ENCODE measurements around the gene RCAN1. TPM values are rescaled to one million over a fixed set of nuclear protein-coding genes. Genes with fewer than 3 reads are reported as not detected.

Gene RCAN1
- total and polyA plus RNA-seq, 2 of the 13 experiments (the other 11 are each of a cell fraction or from before 2014, with no cell fraction given), result 9.4 to 34.1 TPM

DNA sequence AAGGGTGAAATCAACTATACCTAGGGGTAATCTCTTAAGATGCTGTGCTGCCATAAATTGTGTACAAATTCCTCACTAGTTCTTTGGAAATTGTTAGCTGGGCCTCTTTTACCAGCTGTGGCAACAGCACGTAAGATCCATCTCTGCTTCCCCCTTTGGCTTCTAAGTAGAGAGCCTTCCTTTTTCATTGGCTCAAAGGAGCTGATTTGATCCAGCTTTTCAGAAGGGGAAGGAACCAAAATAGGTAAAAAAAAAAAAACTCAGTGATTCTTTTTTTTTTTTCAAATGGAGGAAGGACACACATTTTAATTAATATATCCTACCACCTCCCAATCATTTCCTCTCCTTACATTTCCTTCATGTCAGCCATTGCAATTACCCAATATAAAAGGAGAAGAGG, 4.0 kb upstream of the RCAN1 start (continued):
- no peak for TF ChIP-seq ZNF543 (CRISPR knock-in tag; IDR thresholded peaks at IDR 0.05)
- no peak for TF ChIP-seq ZUFSP (CRISPR knock-in tag; IDR thresholded peaks at IDR 0.05; ENCODE audit: borderline replicate concordance)
- no peak for TF ChIP-seq HIVEP1 (CRISPR knock-in tag; IDR thresholded peaks at IDR 0.05)
- no peak for TF ChIP-seq SALL1 (CRISPR knock-in tag; IDR thresholded peaks at IDR 0.05)
- TF ChIP-seq DNMT1 (CRISPR knock-in tag; IDR thresholded peaks at IDR 0.05), result no peak
- no peak for TF ChIP-seq ZNF713 (CRISPR knock-in tag; IDR thresholded peaks at IDR 0.05)
- no peak for TF ChIP-seq SMAD1 (CRISPR knock-in tag; IDR thresholded peaks at IDR 0.05; ENCODE audit: borderline replicate concordance, low read depth)

DNA sequence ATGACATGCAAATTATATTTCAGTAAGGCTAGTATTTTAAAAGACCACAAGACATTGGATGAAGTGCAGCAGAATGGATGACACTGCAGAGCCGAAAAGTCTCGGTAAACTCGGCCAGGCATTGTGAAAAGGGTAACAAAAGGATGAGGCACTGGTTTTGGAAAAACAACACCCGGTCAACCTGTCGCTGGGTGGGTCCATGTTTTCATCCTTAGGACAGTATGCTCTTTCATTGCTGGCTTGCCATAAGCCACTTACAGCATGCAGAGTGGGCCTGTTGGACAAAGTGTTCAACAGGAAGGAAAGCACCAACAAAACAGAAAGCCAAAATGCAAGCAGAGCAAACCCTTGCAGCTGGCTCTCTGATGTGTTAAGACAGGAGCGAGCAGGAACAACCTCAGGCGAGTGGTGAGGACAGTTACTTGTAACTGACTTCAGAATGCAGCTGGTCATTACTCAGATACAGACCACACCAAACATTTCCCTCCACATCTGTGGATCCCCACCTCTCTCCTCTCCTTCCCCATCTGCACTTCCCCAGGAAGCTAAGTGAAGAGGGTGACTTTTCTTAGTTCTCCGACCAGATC, 2.9 kb upstream of the RCAN1 start:
- no TSS peak for BruUV-seq (replicated peaks)
- FAIRE-seq (no peak), DNase-seq (ENCODE audit: low spot score) (no peak), ATAC-seq (no peak)
- TF ChIP-seq TAF1 (CRISPR knock-in tag; IDR thresholded peaks at IDR 0.05) (no peak), ZNF136 (CRISPR knock-in tag; IDR thresholded peaks at IDR 0.05; ENCODE audit: low read depth) (no peak), AKAP8 (CRISPR knock-in tag; IDR thresholded peaks at IDR 0.05) (no peak)
- Histone ChIP-seq H3K36me3 (replicated peaks in 1 of 2; ENCODE audit: control insufficient read depth in 1 of 2, insufficient read depth in 2 of 2, low read length in 2 of 2) (no peaks in the 10 kb centered on the region), H2AFZ (ENCODE audit: low read length) (no peak overlapping the region), H3K4me3 (replicated peaks in 1 of 3; ENCODE audit: insufficient read depth in 1 of 3, low read depth in 2 of 3, low read length in 3 of 3) (no peak overlapping the region), H3K27ac (ENCODE audit: extremely low read length, insufficient read depth, low read length) (no peak overlapping the region), H3K4me2 (ENCODE audit: low read depth, low read length) (no peak overlapping the region), H3K27me3 (ENCODE audit: control insufficient read depth in 1 of 2, insufficient read depth in 2 of 2, low read length in 2 of 2) (peaks cover 0 to 31% of the 10 kb centered on the region in 2 experiments; a peak in 2 of 5 replicates), H3K4me1 (ENCODE audit: insufficient read depth, low read length) (peaks cover 22% of the 10 kb centered on the region), H3K79me2 (ENCODE audit: insufficient read depth, low read length) (no peaks in the 10 kb centered on the region), H3K9me3 (ENCODE audit: low read length) (no peaks in the 10 kb centered on the region), H4K20me1 (ENCODE audit: insufficient read depth, low read length) (no peaks in the 10 kb centered on the region), H3K9ac (ENCODE audit: insufficient read depth, low read depth, low read length) (no peak overlapping the region)
- 34% methylated on average over 8 of the region's 8 CpGs for WGBS (ENCODE audit: low lambda C conversion rate)
- intact Hi-C loops (cut with micrococcal nuclease; ENCODE audit: unreplicated experiment) (no loop called here), in situ Hi-C loops (cut with HindIII; ENCODE audit: extremely low pct_ligation_motif_present, low pct_unique_long_range_greater_than_20kb) (no loop called here)
- ChIA-PET POLR2A (no interaction called here), CTCF (ENCODE audit: low intra/inter-chr PET ratio, low total read pairs) (no interaction called here)

All from HepG2 (cell line).